NCI-H128 (cell line): ENCODE results near the gene KCTD4.
"Not testable (repeated sequence)": the region's sequence is repeated elsewhere in the genome, so short reads cannot be mapped to it uniquely, and the experiment has no call there.

Experiments
- DNase-seq: peaks from one replicate; lab custom pipeline; 2025; ENCODE audit not compliant: unreplicated experiment; lab: John Stamatoyannopoulos, UW

KCTD4 gene

DNA sequence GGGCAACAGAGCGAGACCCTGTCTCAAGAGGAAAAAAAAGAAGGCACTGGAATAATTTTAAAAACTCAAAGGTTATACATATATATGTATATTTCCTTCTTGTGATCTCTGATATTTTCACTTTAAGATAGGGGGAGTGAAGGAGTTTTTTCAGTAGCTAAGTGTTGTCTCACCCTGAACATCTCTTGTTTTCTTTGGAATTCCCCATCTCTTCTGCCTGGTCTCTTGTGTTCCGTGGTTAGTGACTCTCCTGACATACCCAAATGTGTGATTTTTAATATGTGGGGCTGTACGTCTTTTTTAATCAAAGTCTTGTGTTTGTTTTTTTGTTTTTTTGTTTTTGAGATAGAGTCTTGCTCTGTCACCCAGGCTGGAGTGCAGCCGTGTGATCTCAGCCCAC is 15.3 kb upstream of the KCTD4 start:
- no peak for DNase-seq

DNA sequence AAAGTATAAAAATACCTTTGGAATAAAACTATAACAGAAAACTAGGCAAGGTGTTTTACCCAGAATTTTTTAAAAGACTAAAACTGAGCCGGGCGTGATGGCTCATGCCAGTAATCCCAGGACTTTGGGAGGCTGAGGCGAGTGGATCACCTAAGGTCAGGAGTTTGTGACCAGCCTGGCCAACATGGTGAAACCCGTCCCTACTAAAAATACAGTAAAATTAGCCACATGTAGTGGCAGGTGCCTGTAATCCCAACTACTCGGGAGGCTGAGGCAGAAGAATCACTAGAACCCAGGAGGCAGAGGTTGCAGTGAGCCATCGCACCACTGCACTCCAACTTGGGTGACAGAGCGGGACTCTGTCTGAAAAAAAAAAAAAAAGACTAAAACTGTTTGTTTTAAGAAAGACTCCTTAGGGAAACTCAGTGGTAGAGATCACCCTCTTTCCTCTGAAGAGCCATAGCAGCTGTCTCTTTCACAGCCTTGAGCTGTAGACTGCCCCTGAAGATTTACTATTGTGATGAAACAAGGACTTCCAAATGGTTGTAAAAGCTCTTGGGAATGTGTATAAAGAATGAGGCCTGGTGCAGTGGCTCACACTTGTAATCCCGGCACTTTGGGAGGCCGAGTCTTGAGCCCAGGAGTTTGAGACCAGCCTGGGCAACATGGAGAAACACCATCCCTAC is 14.7 kb upstream of the KCTD4 start:
- no peak for DNase-seq

DNA sequence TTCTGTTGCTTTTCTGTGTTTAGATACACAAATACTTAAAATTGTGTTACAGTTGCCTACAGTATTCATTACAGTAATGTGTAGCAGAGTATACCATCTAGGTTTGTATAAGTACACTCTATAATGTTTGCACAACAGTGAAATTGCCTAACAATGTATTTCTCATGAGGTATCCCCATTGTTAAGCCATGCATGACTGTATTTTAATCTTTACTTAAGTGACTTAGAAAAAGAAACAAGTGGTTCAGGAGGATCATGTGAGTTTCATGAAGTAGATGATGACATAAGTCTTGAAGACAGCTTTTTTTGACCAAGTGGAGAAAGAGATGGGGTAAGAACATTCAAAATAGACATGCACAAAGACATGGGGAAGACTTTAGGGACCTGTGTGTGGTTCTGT is 8.4 kb upstream of the KCTD4 start:
- no peak for DNase-seq

DNA sequence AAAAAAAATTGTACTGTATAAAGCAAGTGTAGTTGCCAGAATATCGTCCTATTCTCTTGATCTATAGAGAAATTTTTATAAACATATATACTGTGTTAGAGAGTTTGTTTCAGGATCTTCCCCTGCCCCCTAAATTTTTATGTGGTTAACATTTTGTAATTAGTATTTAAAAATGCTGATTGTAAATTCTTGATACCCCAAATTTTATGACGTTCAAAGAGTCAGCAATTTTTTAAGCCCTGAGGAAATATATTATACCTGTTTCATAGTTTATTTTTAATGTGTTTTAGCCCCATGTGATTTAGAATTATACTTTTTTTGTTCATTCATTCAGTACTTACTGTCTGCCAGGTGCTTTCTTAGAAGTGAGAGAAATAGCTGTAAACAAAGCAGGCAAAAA is 7.3 kb upstream of the KCTD4 start:
- DNase-seq = no peak

DNA sequence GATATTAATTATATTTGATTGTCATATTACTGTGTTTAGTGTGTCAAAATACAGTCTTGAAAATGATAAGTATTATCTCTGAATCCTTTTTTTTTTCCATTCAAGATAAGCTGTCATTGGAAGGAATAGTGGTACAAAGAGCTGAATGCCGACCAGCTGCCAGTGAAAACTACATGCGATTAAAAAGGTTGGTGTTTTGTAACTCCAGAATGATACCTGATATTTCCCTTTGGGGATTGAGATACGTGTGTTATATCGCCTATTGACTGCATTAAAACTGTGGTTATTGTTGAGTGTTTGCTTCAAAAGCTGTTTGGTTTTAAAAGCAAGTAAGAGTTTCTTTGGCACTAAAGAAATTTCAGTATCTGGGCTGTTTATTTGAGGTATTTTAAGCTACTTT is 6.5 kb upstream of the KCTD4 start:
- peak; percentile 72 for DNase-seq

DNA sequence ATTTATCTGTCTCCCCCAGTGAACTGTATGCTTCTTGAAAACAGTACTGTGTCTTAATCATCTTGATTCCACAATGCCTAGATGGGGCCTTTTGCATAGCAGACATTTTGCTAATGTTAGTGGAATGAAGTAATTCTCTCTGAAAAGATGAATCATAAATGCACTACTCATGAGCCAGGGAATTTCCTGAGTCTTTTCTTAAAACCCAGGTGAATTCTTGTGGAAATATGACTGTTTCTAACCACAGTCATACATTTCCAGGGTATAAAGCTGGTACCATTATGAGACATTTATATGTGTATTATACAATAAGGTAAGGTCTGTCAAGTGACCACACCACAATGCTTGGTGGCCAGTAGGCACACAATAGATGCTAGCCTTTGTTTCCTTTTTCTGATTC is 5.5 kb upstream of the KCTD4 start:
- no peak for DNase-seq

DNA sequence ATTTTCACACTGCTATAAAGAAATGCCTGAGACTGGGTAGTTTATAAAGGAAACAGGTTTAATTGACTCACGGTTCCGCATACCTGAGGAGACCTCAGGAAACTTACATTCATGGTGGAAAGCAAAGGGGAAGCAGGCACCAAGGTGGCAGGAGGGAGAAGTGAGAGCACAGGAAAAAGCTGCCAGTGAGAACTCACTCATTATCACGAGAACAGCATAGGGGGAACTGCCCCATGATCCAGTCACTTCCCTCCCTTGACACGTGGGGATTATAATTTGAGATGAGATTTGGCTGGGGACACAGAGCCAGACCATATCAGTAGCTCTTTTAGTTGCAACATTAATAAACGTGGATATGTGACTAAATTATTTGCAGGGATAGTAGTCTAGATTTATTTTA is 4.3 kb upstream of the KCTD4 start:
- no peak for DNase-seq

DNA sequence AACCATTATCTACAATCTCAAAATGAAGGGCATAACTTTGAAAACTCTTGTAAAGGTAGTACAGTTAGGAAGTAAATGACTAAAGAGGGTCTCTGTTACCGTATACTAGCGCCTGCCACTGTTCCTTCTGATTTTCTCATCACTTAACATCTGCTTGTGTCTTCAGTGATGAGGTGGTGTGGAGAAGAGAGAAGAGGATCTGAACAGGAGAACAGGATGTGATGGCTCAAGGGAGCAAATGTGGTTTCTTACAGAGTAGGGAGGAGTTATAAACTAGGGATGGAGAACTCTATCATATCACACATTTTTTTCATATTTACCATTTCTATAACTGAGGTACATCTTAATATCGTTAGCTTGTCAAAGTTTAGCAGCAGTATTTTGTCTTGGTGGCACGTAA is 1.1 kb downstream of the KCTD4 start:
- DNase-seq = no peak

DNA sequence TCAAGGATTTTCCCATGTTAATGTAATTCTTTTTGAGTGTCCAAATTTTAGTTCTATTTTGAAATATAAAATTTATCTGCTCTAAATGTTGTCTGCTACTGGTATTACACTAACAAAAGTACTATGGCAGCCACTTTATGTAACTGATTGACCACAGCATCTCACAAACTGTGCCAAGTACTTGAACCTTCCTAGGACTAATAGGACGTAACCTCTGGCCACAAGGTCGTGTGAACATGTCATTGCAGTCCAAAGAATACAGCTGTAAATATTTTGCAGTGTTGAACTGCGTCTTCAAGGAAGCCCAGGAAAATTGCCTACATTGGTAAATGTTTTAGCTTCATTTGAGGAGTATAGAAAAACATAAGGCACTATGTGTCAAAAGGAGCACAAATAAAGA is 1.9 kb downstream of the KCTD4 start:
- DNase-seq = no peak

DNA sequence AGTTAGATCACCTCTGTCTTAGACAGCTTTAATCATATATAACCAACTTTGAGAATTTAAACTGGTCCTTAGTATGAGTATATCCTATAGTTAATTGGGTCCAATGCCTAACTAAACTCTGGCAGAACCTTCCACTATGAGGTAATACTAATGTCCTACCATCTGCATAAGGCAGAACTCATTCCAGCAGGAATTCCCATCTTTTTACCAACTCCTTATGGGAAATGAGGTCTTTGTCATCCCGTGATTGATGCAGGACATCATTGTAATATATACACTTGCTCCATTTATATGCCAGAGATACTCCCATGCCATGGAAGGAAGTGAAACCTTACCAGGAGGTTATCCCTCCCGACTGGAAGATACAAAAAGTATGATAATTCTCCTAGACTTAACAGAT is 2.8 kb downstream of the KCTD4 start:
- DNase-seq = no peak

DNA sequence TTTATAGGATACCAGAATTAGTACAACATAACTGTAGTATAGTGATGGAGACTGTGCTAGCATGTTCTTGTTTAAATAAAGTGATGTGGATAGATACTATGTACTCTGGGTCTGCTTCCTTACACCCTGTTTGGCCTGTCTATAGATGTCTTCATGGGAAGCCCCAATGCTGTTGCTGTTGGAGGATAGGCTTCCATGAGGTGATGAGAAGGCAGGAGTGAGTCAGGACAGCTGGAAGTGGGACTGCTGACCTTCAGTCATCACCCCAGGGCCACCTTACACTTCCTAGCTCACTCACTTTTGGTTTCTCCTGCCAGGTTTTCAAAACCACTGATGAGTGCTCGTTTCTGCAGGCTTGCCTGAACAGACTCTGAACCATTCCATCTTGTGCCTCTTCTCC is 4.2 kb downstream of the KCTD4 start:
- no peak for DNase-seq

DNA sequence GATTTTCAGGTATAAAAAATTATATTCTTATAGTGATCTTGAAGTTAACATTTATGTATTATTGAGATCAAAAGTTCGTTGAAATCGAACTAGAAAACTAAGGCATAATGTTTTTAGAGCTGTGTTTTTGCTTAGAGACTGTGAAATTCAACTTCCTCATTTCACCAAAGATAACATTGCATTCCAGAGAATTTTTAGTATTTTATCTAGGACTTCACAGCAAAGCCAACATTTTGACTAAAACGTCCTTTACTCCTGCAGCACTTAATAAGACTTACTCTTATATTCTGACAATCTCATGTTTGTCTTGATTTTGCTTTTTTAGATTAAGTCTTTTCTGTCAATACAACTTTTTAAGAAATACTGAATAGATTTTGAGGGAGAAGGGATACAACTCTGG is 4.7 kb downstream of the KCTD4 start:
- DNase-seq = no peak

DNA sequence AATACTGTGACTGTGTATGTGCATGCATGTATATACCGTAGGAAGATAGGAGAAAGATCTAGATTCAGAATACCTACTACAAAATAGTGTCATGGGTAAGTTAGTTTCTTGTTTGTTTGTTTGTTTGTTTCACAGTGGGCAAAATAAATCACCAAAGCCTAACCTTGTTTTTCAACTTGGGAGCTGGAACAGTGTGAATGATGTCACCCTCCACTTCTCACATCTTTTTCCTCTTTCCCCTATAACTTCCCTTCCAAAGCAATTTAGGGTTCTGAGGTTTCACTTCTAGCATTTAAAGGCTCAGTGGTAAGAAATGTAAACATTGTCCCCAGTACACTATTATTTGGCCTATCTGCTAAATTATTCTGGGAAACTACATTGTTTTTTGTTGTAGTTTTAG is 5.4 kb downstream of the KCTD4 start:
- no peak for DNase-seq

DNA sequence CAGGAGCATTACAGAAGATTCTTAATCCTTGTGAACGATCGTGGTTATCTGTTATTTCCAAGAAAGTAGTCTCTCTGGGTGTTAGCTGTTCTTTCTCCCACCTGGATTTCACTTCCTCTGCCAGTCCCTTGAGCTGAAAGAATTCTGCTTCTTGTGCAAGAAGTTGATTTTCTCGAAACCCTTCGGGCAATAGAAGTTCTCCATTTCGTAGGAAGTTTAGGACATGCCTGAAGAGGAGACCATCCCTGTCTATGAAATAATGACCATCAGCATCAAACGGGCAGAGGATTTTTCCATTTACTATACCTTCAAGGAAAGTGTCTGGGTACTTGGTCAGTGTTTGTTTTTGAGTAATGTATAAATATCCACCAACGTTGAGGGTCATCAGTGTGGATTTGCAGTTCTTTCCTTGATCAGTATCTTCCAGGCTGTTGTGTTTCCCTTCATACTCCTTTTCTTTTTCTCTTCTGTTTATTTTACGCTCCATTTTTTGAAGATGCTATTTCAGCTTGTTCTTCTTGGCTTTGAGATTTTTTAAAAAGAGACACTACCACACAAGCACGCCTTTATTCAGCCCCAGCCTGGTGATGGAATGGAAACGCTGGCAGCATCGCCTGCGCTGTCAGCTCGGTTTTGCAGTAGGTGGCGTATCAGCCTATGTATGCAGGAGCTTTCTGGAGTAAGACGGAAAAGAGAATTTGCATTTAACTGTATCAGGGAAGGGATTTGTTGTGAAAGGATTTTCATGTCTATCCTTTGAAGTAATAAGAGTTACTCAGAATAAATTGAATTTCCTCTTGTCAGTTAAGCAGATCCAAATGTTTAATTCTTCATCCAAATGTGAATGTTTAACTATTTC is 6.5 kb downstream of the KCTD4 start:
- DNase-seq = no peak

DNA sequence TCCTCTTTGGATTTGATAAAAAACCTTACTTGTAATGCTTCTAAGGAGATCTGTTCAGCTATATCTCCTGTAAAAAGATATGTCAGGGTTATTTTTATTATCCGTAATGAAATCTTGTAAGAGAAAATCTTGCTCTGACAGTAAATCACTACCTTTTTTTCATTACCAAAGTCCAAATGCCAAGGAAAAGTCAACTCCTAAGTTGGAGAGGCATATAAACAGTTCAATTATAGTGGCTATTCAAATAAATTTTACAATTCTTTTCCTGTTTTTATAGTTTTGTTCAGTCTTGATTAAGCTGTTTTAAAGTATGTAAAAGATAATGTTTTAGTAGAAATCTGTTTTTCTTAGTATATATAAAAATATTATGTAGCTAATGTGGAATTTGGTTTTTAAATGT is 9.0 kb downstream of the KCTD4 start:
- no peak for DNase-seq

DNA sequence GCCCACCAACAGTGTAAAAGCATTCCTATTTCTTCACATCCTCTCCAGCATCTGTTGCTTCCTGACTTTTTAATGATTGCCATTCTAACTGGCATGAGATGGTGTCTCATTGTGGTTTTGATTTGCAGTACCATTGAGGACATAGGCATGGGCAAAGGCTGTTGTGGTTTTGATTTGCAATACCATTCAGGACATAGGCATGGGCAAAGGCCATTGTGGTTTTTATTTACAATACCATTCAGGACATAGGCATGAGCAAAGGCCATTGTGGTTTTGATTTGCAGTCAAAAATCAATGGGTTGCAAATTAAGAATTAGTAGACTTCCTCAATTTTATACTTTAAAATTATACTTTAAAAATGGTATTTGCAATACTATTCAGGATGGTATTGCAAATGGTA is 11.3 kb downstream of the KCTD4 start:
- DNase-seq = not testable (repeated sequence)

DNA sequence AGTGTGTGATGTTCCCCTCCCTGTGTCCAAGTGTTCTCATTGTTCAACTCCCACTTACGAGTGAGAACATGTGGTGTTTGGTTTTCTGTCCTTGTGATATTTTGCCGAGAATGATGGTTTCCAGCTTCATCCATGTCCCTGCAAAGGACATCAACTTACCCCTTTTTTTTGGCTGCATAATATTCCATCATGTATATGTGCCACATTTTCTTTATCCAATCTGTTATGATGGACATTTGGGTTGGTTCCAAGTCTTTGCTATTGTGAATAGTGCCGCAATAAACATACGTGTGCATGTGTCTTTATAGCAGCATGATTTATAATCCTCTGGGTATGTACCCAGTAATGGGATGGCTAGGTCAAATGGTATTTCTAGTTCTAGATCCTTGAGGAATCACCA is 11.8 kb downstream of the KCTD4 start:
- DNase-seq = not testable (repeated sequence)

DNA sequence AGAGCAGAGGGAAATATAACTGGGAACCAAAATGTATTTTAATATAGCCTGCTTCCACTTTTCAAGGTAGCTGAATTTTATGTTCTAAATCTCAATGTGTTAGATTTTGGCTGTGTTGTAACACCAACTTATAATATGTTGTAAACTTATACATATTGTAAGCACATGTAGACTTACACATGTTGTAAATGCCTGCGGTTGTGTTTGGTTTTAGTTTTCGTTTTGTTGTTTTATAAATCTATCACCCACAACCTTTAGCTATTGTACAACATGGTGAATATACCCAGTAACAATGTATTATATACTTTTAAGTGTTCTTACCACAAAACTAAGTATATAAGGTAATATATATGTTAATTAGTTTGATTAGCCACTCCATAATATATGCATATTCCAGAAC is 15.6 kb downstream of the KCTD4 start:
- no peak for DNase-seq

DNA sequence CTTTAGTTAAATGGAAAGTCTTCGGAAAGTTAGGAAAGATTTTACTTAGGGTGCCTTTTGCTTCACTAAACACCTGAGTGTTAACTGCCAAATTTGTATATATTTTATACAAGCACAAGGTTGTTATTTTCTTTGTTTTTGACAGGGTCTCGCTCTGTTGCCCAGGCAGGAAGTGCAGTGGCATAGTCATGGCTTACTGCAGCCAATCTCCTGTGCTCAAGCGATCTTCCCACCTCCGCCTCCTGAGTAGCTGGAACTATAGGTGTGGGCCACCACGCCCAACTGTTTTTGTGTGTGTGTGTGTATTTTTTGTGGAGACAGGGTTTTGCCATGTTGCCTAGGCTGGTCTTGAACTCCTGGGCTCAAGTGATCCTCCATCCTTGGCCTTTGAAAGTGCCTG is 16.2 kb downstream of the KCTD4 start:
- no peak for DNase-seq

DNA sequence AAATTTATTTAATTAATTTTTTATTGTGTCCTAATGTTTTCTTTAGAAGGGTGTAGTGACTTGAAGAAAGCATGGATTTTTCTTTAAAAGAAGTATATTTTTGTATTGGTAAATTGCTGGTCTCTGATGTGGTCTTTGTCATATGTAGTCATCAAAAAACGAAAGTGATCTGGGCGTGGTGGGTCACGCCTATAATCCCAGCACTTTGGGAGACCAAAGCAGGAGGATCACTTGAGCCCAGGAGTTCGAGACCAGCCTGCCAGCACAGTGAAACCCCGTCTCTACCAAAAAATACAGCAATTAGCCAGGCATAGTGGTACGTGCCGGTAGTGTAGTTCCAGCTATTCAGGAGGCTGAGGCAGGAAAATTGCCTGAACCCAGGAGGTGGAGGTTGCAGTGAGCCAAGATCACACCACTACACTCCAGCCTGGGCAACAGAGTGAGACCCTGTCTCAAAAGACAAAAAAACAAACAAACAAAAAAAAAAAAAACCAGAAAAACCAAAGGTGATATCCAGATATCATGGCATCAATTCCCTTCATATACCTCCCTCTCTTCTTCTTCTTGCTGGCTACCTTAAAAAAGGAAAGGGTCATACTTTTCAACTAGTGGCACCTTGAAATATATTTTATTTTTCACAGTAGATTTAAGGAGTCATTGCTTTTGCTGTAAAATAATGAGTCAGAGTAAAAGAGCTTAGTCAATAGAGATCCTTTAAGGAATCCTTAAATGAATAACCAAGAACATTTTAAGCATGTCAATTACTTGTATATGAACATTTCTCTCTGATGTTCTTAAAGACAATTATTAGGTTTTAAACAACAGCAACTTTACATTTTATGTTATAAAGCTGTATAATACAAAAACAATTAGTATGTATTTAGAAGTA is 19.9 kb downstream of the KCTD4 start:
- no peak for DNase-seq

DNA sequence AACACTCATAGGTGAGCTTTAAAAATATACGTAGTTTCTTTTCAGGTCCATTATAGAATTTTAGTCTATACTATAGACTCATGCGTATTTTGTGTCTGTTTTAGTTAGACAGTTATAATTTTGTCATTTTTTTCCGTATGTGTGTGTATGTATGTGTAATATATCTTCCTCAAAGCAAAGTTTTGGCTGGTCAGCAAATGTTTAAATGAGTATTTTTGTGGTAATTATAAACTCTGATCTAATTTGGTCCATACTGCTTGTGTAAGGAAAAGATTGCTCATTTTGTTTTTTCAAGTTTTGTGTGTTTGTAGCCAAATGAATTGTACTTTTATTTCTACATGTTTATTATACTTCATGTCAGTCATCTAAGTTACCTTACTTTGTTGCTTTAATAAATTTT is 20.5 kb downstream of the KCTD4 start:
- DNase-seq = no peak

DNA sequence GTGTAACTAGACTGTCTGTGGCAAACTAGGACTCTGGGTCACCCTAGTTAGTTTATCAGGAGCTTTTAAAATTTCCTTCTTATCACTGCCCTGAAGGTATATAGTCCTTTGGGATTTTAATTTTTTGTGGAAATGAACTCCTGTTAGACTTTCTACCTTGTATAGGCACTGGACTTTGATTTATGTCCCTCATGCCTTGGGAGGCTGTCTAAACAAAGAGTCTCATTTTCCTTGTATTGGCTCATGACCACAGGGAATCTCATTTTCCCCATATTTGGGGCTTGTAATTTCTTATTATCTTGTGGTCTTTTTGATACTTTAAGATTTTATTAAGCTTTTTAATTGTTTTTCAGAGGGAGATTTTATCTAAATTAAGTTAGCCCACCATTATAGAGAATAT is 21.4 kb downstream of the KCTD4 start:
- no peak for DNase-seq
